K562 (cell line): ENCODE measurements around the gene GRWD1. TPM values are rescaled to one million over a fixed set of nuclear protein-coding genes. Genes with fewer than 3 reads are reported as not detected.

Experiments used
- ATAC-seq: fragments of 200-7000 bp; cut with Tn5 transposase; 3 replicates; pipeline ENCODE4 v1.9.1; 2020; ENCODE audit warnings: moderate library complexity
- BruUV-seq: library from RNA; stranded (reverse); fragments of 400-500 nt; replicated peaks from 2 replicates; lab custom pipeline; 2021; lab: Mats Ljungman, UMichigan
- CTCF ChIA-PET: fragments of 300-600 bp; formaldehyde crosslinking; extraction: SDS; loops from one replicate; lab custom pipeline; 2021; ENCODE audit warnings: low intra/inter-chr PET ratio; lab: Yijun Ruan, JAX
- POLR2A ChIA-PET: fragments of 300-600, 350-650 bp; sonication (Branson Sonifier 250); formaldehyde crosslinking; extraction: SDS; loops from one replicate; lab custom pipeline; 2021; ENCODE audit warnings: antibody characterized with exemption, inconsistent platforms; lab: Yijun Ruan, JAX
- DNase-seq, 4 experiments: peaks; one replicate each; pipeline versions ENCODE4 v3.0.0 to v3.0.0-alpha.2; 2011 to 2018; ENCODE audit warnings: low spot score in 3 of 4, mixed read lengths in 3 of 4; ENCODE audit errors: extremely low read depth in 1 of 4
- FAIRE-seq: peaks from 2 replicates; lab custom pipeline; 2011; peaks lifted over from hg19 to GRCh38; lab: Jason Lieb, UNC
- H2AFZ ChIP-seq: 2 replicates; pipeline ENCODE4 v1.6.0; 2011; ENCODE audit warnings: low read depth, low read length, control low read depth, inconsistent platforms
- H3K27ac ChIP-seq: fragments of 200-600 bp; 3 replicates; pipeline ENCODE4 v1.8.0; 2011; ENCODE audit warnings: low read depth, mild to moderate bottlenecking, control low read depth, inconsistent platforms, low read length, moderate library complexity, mixed read lengths; ENCODE audit errors: extremely low read depth
- H3K27me3 ChIP-seq, 2 experiments: fragments of 300-600 bp in 1 of 2; 2 replicates in 1 of 2; 3 replicates in 1 of 2; pipeline versions ENCODE4 v1.6.0 to v1.8.0; 2011; ENCODE audit warnings: inconsistent platforms in 2 of 2, low read length in 2 of 2, mild to moderate bottlenecking in 1 of 2, mixed read lengths in 1 of 2, moderate library complexity in 1 of 2; ENCODE audit not compliant: control insufficient read depth in 2 of 2, insufficient read depth in 2 of 2
- H3K36me3 ChIP-seq: fragments of 300-600 bp; 3 replicates; pipeline ENCODE4 v1.8.0; 2011; ENCODE audit warnings: mild to moderate bottlenecking, low read length, inconsistent platforms; ENCODE audit not compliant: control insufficient read depth, insufficient read depth
- H3K4me1 ChIP-seq, 2 experiments: fragments of 200-600 bp in 1 of 2; replicated peaks in 1 of 2; 2 replicates in 1 of 2; 3 replicates in 1 of 2; pipeline versions ENCODE4 v1.5.1 to v1.8.0; 2011; ENCODE audit warnings: inconsistent platforms in 2 of 2, low read length in 2 of 2, mild to moderate bottlenecking in 1 of 2, mixed read lengths in 1 of 2, moderate library complexity in 1 of 2; ENCODE audit not compliant: control insufficient read depth in 2 of 2, insufficient read depth in 2 of 2
- H3K4me2 ChIP-seq: 2 replicates; pipeline ENCODE4 v1.6.1; 2011; ENCODE audit warnings: low read length, control low read depth, inconsistent platforms, mixed read lengths; ENCODE audit not compliant: insufficient read depth
- H3K4me3 ChIP-seq: fragments of 200-600 bp; sonication (generic), shearing (Covaris generic); 2 replicates; pipeline ENCODE4 v1.5.1; 2016; ENCODE audit warnings: control low read depth, inconsistent platforms
- H3K79me2 ChIP-seq: fragments of 200-600 bp; 3 replicates; pipeline ENCODE4 v1.8.0; 2011; ENCODE audit warnings: low read length, inconsistent platforms; ENCODE audit not compliant: control insufficient read depth, insufficient read depth
- H3K9ac ChIP-seq, 2 experiments: 2 replicates each; pipeline versions ENCODE4 v1.6.0 to v1.6.1; 2011; ENCODE audit warnings: low read depth in 2 of 2, low read length in 2 of 2, control low read depth in 1 of 2, inconsistent platforms in 1 of 2, mild to moderate bottlenecking in 1 of 2, mixed read lengths in 1 of 2; ENCODE audit not compliant: insufficient read depth in 1 of 2
- H3K9me1 ChIP-seq: one replicate; pipeline ENCODE4 v1.6.0; 2011; ENCODE audit warnings: inconsistent platforms, mild to moderate bottlenecking, low read length, moderate library complexity; ENCODE audit not compliant: control insufficient read depth, insufficient read depth
- H3K9me3 ChIP-seq: replicated peaks from 2 replicates; pipeline ENCODE4 v1.5.1; 2011; ENCODE audit warnings: low read depth, low read length, inconsistent platforms; ENCODE audit not compliant: control insufficient read depth, insufficient read depth
- H4K20me1 ChIP-seq: replicated peaks from 2 replicates; pipeline ENCODE4 v1.6.1; 2011; ENCODE audit warnings: low read length, inconsistent platforms, mixed read lengths; ENCODE audit not compliant: control insufficient read depth, insufficient read depth
- HNRNPK ChIP-seq: fragments of 200-400 bp; formaldehyde crosslinking; IDR thresholded peaks from one replicate; pipeline ENCODE4 v1.6.1; 2018; ENCODE audit warnings: mild to moderate bottlenecking, low read depth, low read length; ENCODE audit not compliant: poor library complexity, severe bottlenecking
- HSF4 ChIP-seq: fragments of 250-450 bp; sonication (Bioruptor Pico); IDR thresholded peaks from 2 replicates; pipeline ENCODE4 v2.1.2; 2022; ENCODE audit warnings: mild to moderate bottlenecking, moderate library complexity, borderline replicate concordance
- SMAD2 ChIP-seq: fragments of 150-350 bp; IDR thresholded peaks from 2 replicates; pipeline ENCODE4 v1.6.1; 2014; ENCODE audit warnings: low read depth, mild to moderate bottlenecking, low read length
- WGBS: fragments of 100-300 bp; shearing (Covaris generic); methylation state at CpG from one replicate; pipeline ENCODE4 v1.1.6; 2016; ENCODE audit warnings: low coverage, mixed read lengths; ENCODE audit not compliant: insufficient coverage; ENCODE audit errors: missing lambda C conversion rate; 5-methylcytosine and 5-hydroxymethylcytosine counted together
- in situ Hi-C: fragments of 300-500 bp; cut with MboI; formaldehyde crosslinking; loops from 4 replicates; pipeline ENCODE4 v1.15.0; 2018; ENCODE audit warnings: inconsistent platforms, mixed read lengths
- intact Hi-C: fragments of 100-400 bp; cut with micrococcal nuclease; formaldehyde crosslinking; loops from 2 replicates; pipeline ENCODE4 v1.14.2; 2022
- polyA plus RNA-seq, 8 experiments: library from polyadenylated mRNA; depleted of rRNA in 4 of 8; stranded (reverse) in 5 of 8; unstranded in 3 of 8; fragments of >200 nt; fragmentation: Nextera tagmentation in 2 of 8; fragmentation: Illumina TruSeq in 1 of 8; extraction: Ambion mirVana in 2 of 8; extraction: Trizol in 1 of 8; gene quantifications; 2 replicates each; pipeline versions ENCODE4 v1.2.1 to v1.2.3, GENCODE V29; 2011 to 2014; ENCODE audit warnings: inconsistent platforms in 1 of 8, missing spikeins in 1 of 8
- total RNA-seq, 7 experiments: library from RNA; depleted of rRNA in 6 of 7; stranded (reverse); fragments of >200 nt in 6 of 7; fragmentation: Illumina TruSeq in 2 of 7; extraction: Trizol in 2 of 7; gene quantifications; 2 replicates each; pipeline versions ENCODE4 v1.2.1 to v1.2.3, GENCODE V29; 2011 to 2021; ENCODE audit warnings: low replicate concordance in 1 of 7
- TF ChIP-seq, protein P1 (sequence below): conservative IDR thresholded peaks from 2 replicates; pipeline ENCODE4 v1.6.1; 2011; ENCODE audit warnings: low read depth, mild to moderate bottlenecking, low read length; ENCODE audit not compliant: control insufficient read depth

Gene GRWD1
- total and polyA plus RNA-seq, 9 of the 15 experiments (the other 6 are each of a cell fraction or from before 2014, with no cell fraction given) = 1.5 to 87.2 (median 24.5) TPM

DNA sequence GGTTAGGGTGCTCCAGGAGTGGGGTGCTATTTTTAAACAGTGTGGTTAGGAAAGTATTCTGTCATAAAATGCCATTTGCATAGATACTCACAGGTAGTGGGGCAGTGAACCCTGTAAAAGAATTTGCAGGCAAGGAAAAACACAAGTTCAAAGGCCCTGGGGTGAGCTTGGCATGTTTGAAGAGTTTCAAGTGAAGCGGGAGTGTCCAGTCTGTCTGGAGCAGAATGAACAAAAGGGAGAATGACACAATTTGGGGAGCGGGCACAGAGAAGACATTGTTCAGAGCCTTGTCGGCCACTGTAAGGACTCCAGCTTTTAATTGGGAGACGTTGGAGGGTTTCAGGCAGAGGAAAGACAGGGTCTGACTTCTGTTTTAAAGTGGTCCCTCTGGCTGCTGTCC lies 2.8 kb downstream of the GRWD1 start:
- BruUV-seq = no TSS peak
- DNase-seq (no peak), ATAC-seq (no peak), FAIRE-seq (peak; percentile 11)
- TF ChIP-seq HNRNPK (no peak), SMAD2 (no peak), HSF4 (CRISPR knock-in tag) (no peak)
- TF ChIP-seq, protein P1, sequence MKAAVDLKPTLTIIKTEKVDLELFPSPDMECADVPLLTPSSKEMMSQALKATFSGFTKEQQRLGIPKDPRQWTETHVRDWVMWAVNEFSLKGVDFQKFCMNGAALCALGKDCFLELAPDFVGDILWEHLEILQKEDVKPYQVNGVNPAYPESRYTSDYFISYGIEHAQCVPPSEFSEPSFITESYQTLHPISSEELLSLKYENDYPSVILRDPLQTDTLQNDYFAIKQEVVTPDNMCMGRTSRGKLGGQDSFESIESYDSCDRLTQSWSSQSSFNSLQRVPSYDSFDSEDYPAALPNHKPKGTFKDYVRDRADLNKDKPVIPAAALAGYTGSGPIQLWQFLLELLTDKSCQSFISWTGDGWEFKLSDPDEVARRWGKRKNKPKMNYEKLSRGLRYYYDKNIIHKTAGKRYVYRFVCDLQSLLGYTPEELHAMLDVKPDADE = no peak
- H3K9me1 ChIP-seq = no peaks in the 10 kb centered on the region
- no peak overlapping the region for H2AFZ ChIP-seq
- in situ Hi-C loops = no loop called here
- intact Hi-C loops = no loop called here
- no peaks in the 10 kb centered on the region for H3K27me3 ChIP-seq
- ChIA-PET POLR2A (interaction anchor here (0.6 to 4.7 kb wide), 2 partner anchors 9 to 128 kb away, joined by 3 to 25 read pairs; no protein-coding TSS in a partner anchor), CTCF (no interaction called here)
- no peak overlapping the region for H3K9ac ChIP-seq
- peaks cover 80% of the 10 kb centered on the region for H3K36me3 ChIP-seq
- H3K9me3 ChIP-seq = no peaks in the 10 kb centered on the region
- H4K20me1 ChIP-seq = no peaks in the 10 kb centered on the region
- H3K4me2 ChIP-seq = no peak overlapping the region
- H3K4me3 ChIP-seq = no peak overlapping the region
- peaks cover 12 to 28% of the 10 kb centered on the region in 2 experiments for H3K4me1 ChIP-seq
- no peak overlapping the region for H3K27ac ChIP-seq
- 98% methylated on average over 4 of the region's 4 CpGs for WGBS
- peaks cover 32% of the 10 kb centered on the region for H3K79me2 ChIP-seq
